GM12878 (cell line): ENCODE data around the gene TRIM40. TPM values are rescaled to one million over a fixed set of nuclear protein-coding genes. Genes with fewer than 3 reads are reported as not detected.

Experiments used
- ATAC-seq: fragments of 200-7000 bp; cut with Tn5 transposase; 3 replicates; pipeline ENCODE4 v1.9.1; 2020; ENCODE audit warnings: mild to moderate bottlenecking, moderate library complexity
- BruUV-seq: library from RNA; stranded (reverse); fragments of 400-500 nt; replicated peaks from 2 replicates; lab custom pipeline; 2021; lab: Mats Ljungman, UMichigan
- CTCF ChIA-PET: fragments of 300-600 bp; sonication (Branson Sonifier 250); formaldehyde crosslinking; extraction: SDS; loops from one replicate; lab custom pipeline; 2021; ENCODE audit warnings: inconsistent platforms; lab: Yijun Ruan, JAX
- POLR2A ChIA-PET: fragments of 350-600 bp; formaldehyde crosslinking; extraction: SDS; loops from one replicate; lab custom pipeline; 2021; ENCODE audit warnings: inconsistent platforms; lab: Charles Lee
- RAD21 ChIA-PET: fragments of 300-600 bp; sonication (Branson Sonifier 250); formaldehyde crosslinking; loops from one replicate; lab custom pipeline; 2023; ENCODE audit warnings: antibody characterized with exemption; ENCODE audit not compliant: unreplicated experiment; lab: Charles Lee
- SMC1A ChIA-PET: fragments of 300-600 bp; sonication (Branson Sonifier 250); formaldehyde crosslinking; loops from one replicate; lab custom pipeline; 2023; ENCODE audit not compliant: unreplicated experiment, uncharacterized antibody; lab: Charles Lee
- DNase-seq: peaks from one replicate; pipeline ENCODE4 v3.0.0-alpha.2; 2011; ENCODE audit warnings: low read depth, low spot score
- FAIRE-seq: peaks from 3 replicates; lab custom pipeline; 2011; peaks lifted over from hg19 to GRCh38; lab: Jason Lieb, UNC
- H2AFZ ChIP-seq: 2 replicates; pipeline ENCODE4 v1.6.0; 2011; ENCODE audit warnings: low read depth, low read length, control low read depth; ENCODE audit not compliant: control insufficient read depth
- H3K27ac ChIP-seq: 2 replicates; pipeline ENCODE4 v1.5.1; 2011; ENCODE audit warnings: control low read depth; ENCODE audit not compliant: control insufficient read depth, insufficient read depth
- H3K27me3 ChIP-seq, 2 experiments: replicated peaks in 1 of 2; 2 replicates each; pipeline versions ENCODE4 v1.6.0 to v1.6.1; 2011; ENCODE audit warnings: low read length in 1 of 2; ENCODE audit not compliant: control insufficient read depth in 2 of 2, insufficient read depth in 2 of 2
- H3K36me3 ChIP-seq, 2 experiments: 2 replicates each; pipeline ENCODE4 v1.5.1; 2011; ENCODE audit warnings: low read length in 1 of 2; ENCODE audit not compliant: control insufficient read depth in 2 of 2, insufficient read depth in 2 of 2
- H3K4me1 ChIP-seq: 2 replicates; pipeline ENCODE4 v1.6.1; 2011; ENCODE audit warnings: mild to moderate bottlenecking, low read length, moderate library complexity, mixed read lengths; ENCODE audit not compliant: control insufficient read depth, insufficient read depth
- H3K4me2 ChIP-seq: 2 replicates; pipeline ENCODE4 v1.6.0; 2011; ENCODE audit warnings: control low read depth; ENCODE audit not compliant: control insufficient read depth, insufficient read depth
- H3K4me3 ChIP-seq: fragments of 200-600 bp; sonication (generic); 2 replicates; pipeline ENCODE4 v1.5.1; 2016
- H3K79me2 ChIP-seq: 2 replicates; pipeline ENCODE4 v1.6.0; 2011; ENCODE audit warnings: low read length; ENCODE audit not compliant: control insufficient read depth, insufficient read depth
- H3K9ac ChIP-seq: 2 replicates; pipeline ENCODE4 v1.8.0; 2011; ENCODE audit warnings: low read length, control low read depth, mixed read lengths; ENCODE audit not compliant: control insufficient read depth, insufficient read depth
- H3K9me3 ChIP-seq: replicated peaks from 3 replicates; pipeline ENCODE4 v1.5.1; 2011; ENCODE audit warnings: mild to moderate bottlenecking, low read length; ENCODE audit not compliant: control insufficient read depth, insufficient read depth
- H4K20me1 ChIP-seq: 2 replicates; pipeline ENCODE4 v1.6.0; 2011; ENCODE audit not compliant: control insufficient read depth, insufficient read depth
- EGR1 ChIP-seq, 2 experiments: IDR thresholded peaks; 1 replicate in 1 of 2; 2 replicates in 1 of 2; pipeline ENCODE4 v1.6.1; 2011 to 2012; ENCODE audit warnings: low read depth in 2 of 2, low read length in 2 of 2, borderline replicate concordance in 1 of 2, mild to moderate bottlenecking in 1 of 2, moderate library complexity in 1 of 2
- IRF5 ChIP-seq: fragments of 450-650 bp; IDR thresholded peaks from 2 replicates; pipeline ENCODE4 v1.6.1; 2017; ENCODE audit warnings: borderline replicate concordance
- MEF2A ChIP-seq: IDR thresholded peaks from 2 replicates; pipeline ENCODE4 v1.6.1; 2011; ENCODE audit warnings: low read depth, mild to moderate bottlenecking, low read length, moderate library complexity; ENCODE audit not compliant: insufficient read depth
- MTA3 ChIP-seq: IDR thresholded peaks from 2 replicates; pipeline ENCODE4 v1.6.1; 2012; ENCODE audit warnings: low read length, inconsistent platforms, borderline replicate concordance
- MYC ChIP-seq: IDR thresholded peaks from 2 replicates; pipeline ENCODE4 v1.6.1; 2011; ENCODE audit warnings: mild to moderate bottlenecking, low read length, moderate library complexity, inconsistent platforms; ENCODE audit not compliant: insufficient read depth, insufficient replicate concordance, insufficient read length, severe bottlenecking
- NFYB ChIP-seq: IDR thresholded peaks from 2 replicates; pipeline ENCODE4 v1.6.1; 2011; ENCODE audit warnings: low read depth, mild to moderate bottlenecking, low read length, improper control_type of control experiment, moderate library complexity; ENCODE audit not compliant: insufficient read depth
- POLR2A ChIP-seq: IDR thresholded peaks from 2 replicates; pipeline ENCODE4 v1.6.1; 2011; ENCODE audit warnings: low read depth, mild to moderate bottlenecking, low read length
- RAD51 ChIP-seq: fragments of 450-650 bp; IDR thresholded peaks from 2 replicates; pipeline ENCODE4 v1.6.1; 2016; ENCODE audit warnings: moderate library complexity, mild to moderate bottlenecking, inconsistent platforms
- SPI1 ChIP-seq: IDR thresholded peaks from 2 replicates; pipeline ENCODE4 v1.6.1; 2011; ENCODE audit warnings: low read depth, mild to moderate bottlenecking, low read length, moderate library complexity, borderline replicate concordance; ENCODE audit not compliant: insufficient read depth
- TCF3 ChIP-seq: IDR thresholded peaks from 2 replicates; pipeline ENCODE4 v1.6.1; 2012; ENCODE audit warnings: low read depth, mild to moderate bottlenecking, low read length, borderline replicate concordance; ENCODE audit not compliant: insufficient read depth
- WGBS: methylation state at CpG from one replicate; pipeline ENCODE4 v1.1.6; 2016; ENCODE audit warnings: low lambda C conversion rate; ENCODE audit not compliant: insufficient replicate concordance, insufficient coverage; ENCODE audit errors: missing lambda C conversion rate; 5-methylcytosine and 5-hydroxymethylcytosine counted together
- in situ Hi-C: fragments of 300-500 bp; cut with MboI; formaldehyde crosslinking; loops from 9 replicates; pipeline ENCODE4 v1.14.3; 2018; ENCODE audit warnings: mixed read lengths
- intact Hi-C: fragments of 100-400 bp; cut with micrococcal nuclease; formaldehyde crosslinking; loops from one replicate; pipeline ENCODE4 v1.14.2; 2022; ENCODE audit not compliant: unreplicated experiment
- polyA plus RNA-seq, 11 experiments: library from polyadenylated mRNA; depleted of rRNA in 4 of 11; unstranded in 6 of 11; stranded (reverse) in 5 of 11; fragments of >200 nt; fragmentation: Nextera tagmentation in 4 of 11; fragmentation: Illumina TruSeq in 1 of 11; extraction: Ambion mirVana in 4 of 11; extraction: Trizol in 1 of 11; gene quantifications; 1 replicate in 1 of 11; 2 replicates in 10 of 11; pipeline versions ENCODE4 v1.2.1 to v1.2.3, GENCODE V29; 2011 to 2016; ENCODE audit warnings: inconsistent platforms in 2 of 11, missing spikeins in 2 of 11, low read depth in 1 of 11
- total RNA-seq, 4 experiments: library from RNA; depleted of rRNA in 3 of 4; stranded (reverse); fragments of >200 nt in 3 of 4; fragmentation: Illumina TruSeq in 1 of 4; extraction: Trizol in 1 of 4; gene quantifications; 2 replicates each; pipeline versions ENCODE4 v1.2.1 to v1.2.3, GENCODE V29; 2013 to 2021
- TF ChIP-seq, protein P1 (sequence below), 3 experiments: IDR thresholded peaks in 2 of 3; conservative IDR thresholded peaks in 1 of 3; 2 replicates each; pipeline ENCODE4 v1.5.1; 2011; ENCODE audit warnings: low read depth in 3 of 3, low read length in 3 of 3, mild to moderate bottlenecking in 3 of 3, control low read depth in 2 of 3, moderate library complexity in 2 of 3, inconsistent platforms in 1 of 3, mixed read lengths in 1 of 3; ENCODE audit not compliant: control insufficient read depth in 2 of 3, insufficient read depth in 1 of 3; ENCODE audit errors: extremely low read depth in 1 of 3

TRIM40 gene
- total and polyA plus RNA-seq, 10 of the 15 experiments (the other 5 are each of a cell fraction or from before 2014, with no cell fraction given): not detected

- ChIA-PET CTCF (interaction anchor here (0.8 to 7.3 kb wide), 5 partner anchors 10 to 49 kb away, joined by 3 to 193 read pairs (median 19); partner anchors contain the start of gene TRIM31), POLR2A (interaction anchor here (1.2 to 7.2 kb wide), 2 partner anchors 9 to 17 kb away, joined by 3 to 54 read pairs; partner anchors contain the start of gene TRIM31), RAD21 (interaction anchor here (0.8 to 1.6 kb wide), 4 partner anchors 9 to 18 kb away, joined by 3 to 5 read pairs (median 5); partner anchors contain the start of gene TRIM31), SMC1A (interaction anchor here (2.3 to 18.7 kb wide), 2 partner anchors 10 to 13 kb away, joined by 11 to 647 read pairs; partner anchors contain the start of gene TRIM31)
- Histone ChIP-seq H3K4me3 (no peak overlapping the region), H3K4me1 (no peaks in the 10 kb centered on the region), H3K79me2 (no peaks in the 10 kb centered on the region), H3K9ac (no peak overlapping the region), H3K27me3 (no peaks in the 10 kb centered on the region), H3K9me3 (no peaks in the 10 kb centered on the region), H3K27ac (no peak overlapping the region), H4K20me1 (no peaks in the 10 kb centered on the region), H3K36me3 (no peaks in the 10 kb centered on the region), H2AFZ (no peak overlapping the region), H3K4me2 (no peak overlapping the region)
- ATAC-seq (no peak), FAIRE-seq (no peak), DNase-seq (no peak)
- TF ChIP-seq TCF3 (no peak), MTA3 (no peak), MYC (no peak), SPI1 (no peak), EGR1 (IDR thresholded peaks at IDR 0.05; ENCODE audit: borderline replicate concordance in 1 of 2, low read depth in 2 of 2, low read length in 2 of 2) (no peak), NFYB (no peak), MEF2A (no peak), IRF5 (no peak), POLR2A (no peak), RAD51 (no peak)
- TF ChIP-seq, protein P1, sequence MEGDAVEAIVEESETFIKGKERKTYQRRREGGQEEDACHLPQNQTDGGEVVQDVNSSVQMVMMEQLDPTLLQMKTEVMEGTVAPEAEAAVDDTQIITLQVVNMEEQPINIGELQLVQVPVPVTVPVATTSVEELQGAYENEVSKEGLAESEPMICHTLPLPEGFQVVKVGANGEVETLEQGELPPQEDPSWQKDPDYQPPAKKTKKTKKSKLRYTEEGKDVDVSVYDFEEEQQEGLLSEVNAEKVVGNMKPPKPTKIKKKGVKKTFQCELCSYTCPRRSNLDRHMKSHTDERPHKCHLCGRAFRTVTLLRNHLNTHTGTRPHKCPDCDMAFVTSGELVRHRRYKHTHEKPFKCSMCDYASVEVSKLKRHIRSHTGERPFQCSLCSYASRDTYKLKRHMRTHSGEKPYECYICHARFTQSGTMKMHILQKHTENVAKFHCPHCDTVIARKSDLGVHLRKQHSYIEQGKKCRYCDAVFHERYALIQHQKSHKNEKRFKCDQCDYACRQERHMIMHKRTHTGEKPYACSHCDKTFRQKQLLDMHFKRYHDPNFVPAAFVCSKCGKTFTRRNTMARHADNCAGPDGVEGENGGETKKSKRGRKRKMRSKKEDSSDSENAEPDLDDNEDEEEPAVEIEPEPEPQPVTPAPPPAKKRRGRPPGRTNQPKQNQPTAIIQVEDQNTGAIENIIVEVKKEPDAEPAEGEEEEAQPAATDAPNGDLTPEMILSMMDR (IDR thresholded peaks at IDR 0.05 in 2 of 3, conservative IDR thresholded peaks at IDR 0.05 in 1 of 3; ENCODE audit: control insufficient read depth in 2 of 3, extremely low read depth in 1 of 3, insufficient read depth in 1 of 3, low read depth in 3 of 3, low read length in 3 of 3): no peak
- in situ Hi-C loops: no loop called here
- intact Hi-C loops: no loop called here
- 36% methylated on average over 10 of the region's 10 CpGs for WGBS
- no TSS peak for BruUV-seq
These were observed 14.2 kb upstream of the TRIM40 start for GRCh38 chr6:30121446-30122366.
